Stimulated activated naive B cell treated with anti-CD40 and anti-IgM and Interleukin-4, amounts not matched to agents 10 μg/mL and 1 μg/mL and 100 μg/mL, for 72 hours (primary cell): Measurements from ENCODE around the gene CHORDC1.
A peak's percentile ranks its signal among the peaks of the same experiment; 100 is the strongest.
"Not testable (repeated sequence)": the region's sequence is repeated elsewhere in the genome, so short reads cannot be mapped to it uniquely, and the experiment has no call there.

Experiments
- ATAC-seq, 2 donors: fragments of 150-1000 bp; cut with Tn5 transposase; replicated peaks; 2 replicates each; pipeline ENCODE4 v1.10.0; 2021; ENCODE audit warnings: moderate library complexity in 1 of 2
- DNase-seq: peaks from one replicate; pipeline ENCODE4 v3.0.0; 2021
- H3K27ac Mint-ChIP-seq: one replicate; pipeline ENCODE4 v1.8.0; 2022; ENCODE audit warnings: mild to moderate bottlenecking, mixed read lengths
- H3K27me3 Mint-ChIP-seq, 2 donors: one replicate each; pipeline ENCODE4 v1.8.0; 2022; ENCODE audit warnings: mixed read lengths in 2 of 2
- H3K36me3 Mint-ChIP-seq, 2 donors: one replicate each; pipeline ENCODE4 v1.8.0; 2022; ENCODE audit warnings: mixed read lengths in 2 of 2, mild to moderate bottlenecking in 1 of 2
- H3K4me1 Mint-ChIP-seq, 2 donors: one replicate each; pipeline ENCODE4 v1.8.0; 2022; ENCODE audit warnings: mixed read lengths in 2 of 2, mild to moderate bottlenecking in 1 of 2
- H3K4me3 Mint-ChIP-seq, 2 donors: one replicate each; pipeline ENCODE4 v1.8.0; 2022; ENCODE audit warnings: mild to moderate bottlenecking in 2 of 2, mixed read lengths in 2 of 2, moderate library complexity in 1 of 2
- H3K9me3 Mint-ChIP-seq, 2 donors: one replicate each; pipeline ENCODE4 v1.8.0; 2022; ENCODE audit warnings: mixed read lengths in 2 of 2, mild to moderate bottlenecking in 1 of 2

Gene CHORDC1

DNA sequence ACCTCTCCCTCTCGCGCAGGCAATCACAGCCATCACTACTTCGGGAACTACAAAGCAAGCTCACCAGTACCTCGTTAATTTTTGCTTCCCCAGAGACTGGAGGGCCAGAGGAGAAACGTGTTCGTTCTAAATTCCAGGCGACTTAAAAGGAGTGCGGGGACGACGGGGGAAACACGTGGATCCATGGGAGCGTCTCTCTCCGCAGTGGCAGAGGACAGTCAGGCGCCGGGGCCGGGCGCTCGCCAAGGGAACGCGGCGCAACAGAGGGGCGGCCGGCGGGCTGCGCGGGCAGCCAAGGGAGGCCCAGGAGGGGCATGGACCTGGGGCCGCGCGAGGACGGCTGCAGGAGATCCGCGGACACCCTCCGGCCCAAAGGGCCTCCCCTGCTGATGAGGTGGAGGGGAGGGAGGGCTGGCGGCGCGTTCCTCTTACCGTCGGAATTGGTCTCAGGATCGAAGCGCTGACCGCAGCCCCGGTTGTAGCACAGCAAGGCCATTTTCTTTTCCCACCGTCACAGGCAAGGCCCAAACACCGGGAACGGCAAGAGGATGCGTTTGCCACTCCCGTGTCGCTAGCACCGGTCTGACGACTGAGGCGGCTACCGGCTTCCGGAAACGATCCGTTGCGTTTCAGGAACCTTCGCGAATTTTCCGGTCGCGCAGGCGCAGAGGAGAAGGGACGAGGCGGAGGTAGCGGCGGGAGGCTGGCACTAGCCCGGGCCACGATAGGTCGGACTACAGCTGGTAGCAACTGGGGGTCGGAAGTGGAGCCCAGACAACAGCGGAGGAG is at the start of gene CHORDC1:
CHORDC1 (minus strand) TSS at position 591 of the 789 bp plus-strand sequence; CDS start at position 496, 95 bp downstream.
- Mint-ChIP-seq H3K4me3 (peak within 1 kb of the TSS; percentile 93 to 98), H3K4me1 (peaks cover 17 to 45% of the 10 kb centered on the region in 2 donors), H3K9me3 (no peaks in the 10 kb centered on the region), H3K27ac (peak within 1 kb of the TSS; percentile 97), H3K27me3 (no peaks in the 10 kb centered on the region), H3K36me3 (peaks cover 16 to 22% of the 10 kb centered on the region in 2 donors)
- peak; percentile 90 for DNase-seq
- peak; percentile 94 to 96 for ATAC-seq

GRCh38 chr11:90257158-90257525 is 34.3 kb upstream of the CHORDC1 start:
- no peaks in the 10 kb centered on the region for H3K36me3 Mint-ChIP-seq
- no peak overlapping the region for H3K27ac Mint-ChIP-seq
- no peaks in the 10 kb centered on the region for H3K4me1 Mint-ChIP-seq

GRCh38 chr11:90256404-90257157 is 33.7 kb upstream of the CHORDC1 start:
- ATAC-seq, result peak in 1 of 2 donors; percentile 12
- H3K27ac Mint-ChIP-seq, result no peak overlapping the region
- H3K36me3 Mint-ChIP-seq, result no peaks in the 10 kb centered on the region
- H3K27me3 Mint-ChIP-seq, result peaks cover 18 to 19% of the 10 kb centered on the region in 2 donors
- no peak for DNase-seq
- H3K4me1 Mint-ChIP-seq, result no peaks in the 10 kb centered on the region
- H3K4me3 Mint-ChIP-seq, result no peak overlapping the region
- no peaks in the 10 kb centered on the region for H3K9me3 Mint-ChIP-seq

More at GRCh38 chr11:90257158-90257525, 34.3 kb upstream of the CHORDC1 start:
- H3K9me3 Mint-ChIP-seq, result no peaks in the 10 kb centered on the region
- peaks cover 18 to 19% of the 10 kb centered on the region in 2 donors for H3K27me3 Mint-ChIP-seq
- H3K4me3 Mint-ChIP-seq, result no peak overlapping the region
- ATAC-seq (peak in 1 of 2 donors; percentile 16), DNase-seq (no peak)

DNA sequence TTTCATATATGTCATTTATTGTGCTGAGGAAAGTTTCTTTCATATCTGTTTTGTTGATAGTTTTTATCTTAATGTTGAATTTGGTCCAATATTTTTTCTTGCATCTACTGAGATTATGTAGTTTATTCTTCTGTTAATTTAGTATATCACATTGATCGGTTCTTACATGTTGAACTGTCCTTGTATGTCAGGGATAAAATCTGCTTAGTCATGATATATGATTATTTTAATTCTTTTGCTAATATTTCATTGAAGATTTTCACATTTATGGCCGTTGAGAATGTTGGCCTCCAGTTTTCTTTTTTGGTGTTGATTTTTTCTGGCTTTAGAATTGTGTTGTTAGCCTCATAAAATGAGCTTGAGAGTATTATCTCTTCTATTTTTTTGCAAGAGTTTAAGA is 31.2 kb upstream of the CHORDC1 start:
- Mint-ChIP-seq H3K4me1 (peaks cover 2 to 6% of the 10 kb centered on the region in 2 donors), H3K9me3 (no peaks in the 10 kb centered on the region), H3K36me3 (no peaks in the 10 kb centered on the region), H3K27ac (no peak overlapping the region), H3K27me3 (peaks cover 16 to 19% of the 10 kb centered on the region in 2 donors), H3K4me3 (no peak overlapping the region)
- DNase-seq (no peak), ATAC-seq (no peak)

- no peaks in the 10 kb centered on the region for H3K36me3 Mint-ChIP-seq
- no peaks in the 10 kb centered on the region for H3K9me3 Mint-ChIP-seq
- H3K27ac Mint-ChIP-seq, result no peak overlapping the region
Measured at GRCh38 chr11:90252053-90252452, 29.2 kb upstream of the CHORDC1 start.

DNA sequence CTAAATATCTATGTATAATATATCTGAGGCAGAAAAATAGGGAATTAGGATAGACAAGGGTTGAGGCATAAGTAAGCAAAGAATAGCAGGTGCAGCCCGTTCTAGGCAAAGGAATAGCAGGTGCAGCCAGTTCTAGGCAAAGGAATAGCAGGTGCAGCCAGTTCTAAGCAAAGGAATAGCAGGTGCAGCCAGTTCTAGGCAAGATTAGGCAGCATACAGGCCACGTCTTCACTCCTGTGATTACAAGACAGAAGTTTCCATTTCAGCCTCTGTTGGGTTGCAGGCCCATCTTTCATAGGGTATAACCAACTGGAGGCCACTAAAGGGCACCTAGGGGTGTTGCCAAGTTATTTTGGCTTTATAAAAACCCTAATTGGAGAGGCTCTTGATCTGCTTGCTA is 28.8 kb upstream of the CHORDC1 start:
- Mint-ChIP-seq H3K27ac (no peak overlapping the region), H3K27me3 (peaks cover 10 to 15% of the 10 kb centered on the region in 2 donors), H3K9me3 (no peaks in the 10 kb centered on the region), H3K36me3 (no peaks in the 10 kb centered on the region), H3K4me1 (peaks cover 2 to 6% of the 10 kb centered on the region in 2 donors), H3K4me3 (peak overlapping the region in 1 of 2 donors; percentile 25)
- no peak for DNase-seq
- ATAC-seq, result no peak

More at GRCh38 chr11:90252053-90252452, 29.2 kb upstream of the CHORDC1 start:
- Mint-ChIP-seq H3K4me3 (no peak overlapping the region), H3K4me1 (peaks cover 2 to 6% of the 10 kb centered on the region in 2 donors), H3K27me3 (peaks cover 14 to 19% of the 10 kb centered on the region in 2 donors)
- DNase-seq, result no peak
- no peak for ATAC-seq

DNA sequence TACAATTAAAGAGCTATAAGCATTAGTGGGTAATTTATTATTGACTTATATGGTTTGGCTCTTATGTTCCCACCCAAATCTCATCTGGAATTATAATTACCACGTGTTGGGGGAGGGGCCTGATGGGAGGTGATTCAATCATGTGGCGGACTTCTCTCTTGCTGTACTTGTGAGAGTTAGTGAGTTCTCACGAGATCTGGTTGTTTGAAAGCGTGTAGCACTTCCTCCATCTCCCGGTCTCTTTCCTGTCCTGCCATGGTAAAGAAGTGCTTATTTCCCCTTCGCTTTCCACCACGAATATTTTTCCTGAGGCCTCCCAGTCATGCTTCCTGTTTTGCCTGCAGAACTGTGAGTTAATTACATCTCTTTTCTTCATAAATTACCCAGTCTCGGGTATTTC is 28.1 kb upstream of the CHORDC1 start:
- no peaks in the 10 kb centered on the region for H3K36me3 Mint-ChIP-seq
- H3K9me3 Mint-ChIP-seq, result no peaks in the 10 kb centered on the region
- no peak for DNase-seq
- peak overlapping the region; percentile 72 to 75 for H3K4me3 Mint-ChIP-seq
- H3K27ac Mint-ChIP-seq, result peak overlapping the region; percentile 69
- peaks cover 2 to 6% of the 10 kb centered on the region in 2 donors for H3K4me1 Mint-ChIP-seq
- H3K27me3 Mint-ChIP-seq, result peaks cover 8 to 12% of the 10 kb centered on the region in 2 donors
- peak; percentile 58 to 60 for ATAC-seq

GRCh38 chr11:90246468-90246867 is 23.6 kb upstream of the CHORDC1 start:
- no peaks in the 10 kb centered on the region for H3K9me3 Mint-ChIP-seq
- ATAC-seq, result no peak
- no peaks in the 10 kb centered on the region for H3K36me3 Mint-ChIP-seq
- H3K4me1 Mint-ChIP-seq, result peaks cover 2 to 6% of the 10 kb centered on the region in 2 donors
- no peak for DNase-seq
- H3K27me3 Mint-ChIP-seq, result peaks cover 10 to 12% of the 10 kb centered on the region in 2 donors
- H3K4me3 Mint-ChIP-seq, result no peak overlapping the region
- no peak overlapping the region for H3K27ac Mint-ChIP-seq

DNA sequence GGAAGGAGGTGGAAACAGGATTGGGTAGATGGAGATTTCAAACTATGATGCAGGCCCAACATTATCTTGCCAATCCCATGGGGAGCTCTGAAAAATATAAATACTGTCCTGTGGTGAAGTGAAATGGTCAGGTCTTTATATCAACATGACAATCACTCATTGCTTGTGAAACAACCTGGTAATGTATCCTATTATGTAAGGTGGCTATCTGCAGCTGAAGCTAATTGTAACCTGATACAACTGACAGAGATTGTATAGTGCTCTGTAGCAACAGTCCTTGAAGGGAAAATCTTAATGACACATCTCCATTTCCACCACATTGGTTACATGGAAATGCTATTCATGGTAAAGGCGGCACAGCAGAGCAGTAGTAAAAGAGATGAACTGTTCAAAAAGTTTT is 20.7 kb upstream of the CHORDC1 start:
- no peaks in the 10 kb centered on the region for H3K4me1 Mint-ChIP-seq
- H3K9me3 Mint-ChIP-seq, result peaks cover 0 to 1% of the 10 kb centered on the region in 2 donors
- no peak overlapping the region for H3K4me3 Mint-ChIP-seq
- no peak for DNase-seq
- peaks cover 13 to 18% of the 10 kb centered on the region in 2 donors for H3K27me3 Mint-ChIP-seq
- no peak overlapping the region for H3K27ac Mint-ChIP-seq
- no peak for ATAC-seq
- H3K36me3 Mint-ChIP-seq, result no peaks in the 10 kb centered on the region

DNA sequence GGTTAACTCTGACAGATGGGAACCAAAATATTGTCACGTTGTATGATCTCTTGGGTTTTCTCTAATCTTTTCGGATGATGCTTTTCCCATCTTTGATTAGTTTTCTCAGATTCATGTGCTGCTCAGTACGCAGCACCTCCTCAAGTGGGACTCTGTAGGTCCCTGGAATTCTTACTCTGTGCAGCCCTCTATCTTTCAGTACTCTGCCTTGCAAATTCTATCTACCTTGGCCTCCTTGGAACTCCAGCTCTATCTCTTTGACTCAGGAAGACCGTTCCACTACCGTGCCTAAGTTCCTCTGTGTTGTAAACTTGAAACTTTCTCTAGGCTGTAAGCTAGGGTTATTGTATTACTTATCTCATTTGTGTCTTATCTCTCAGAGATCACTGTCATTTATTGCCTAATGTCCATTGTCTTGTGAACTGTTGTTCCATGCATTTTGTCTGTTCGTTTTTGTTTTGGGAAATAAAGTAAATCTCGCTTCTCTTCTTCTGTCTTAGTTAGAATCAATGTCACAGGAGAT is 20.1 kb upstream of the CHORDC1 start:
- H3K27me3 Mint-ChIP-seq, result peaks cover 13 to 18% of the 10 kb centered on the region in 2 donors

GRCh38 chr11:90241414-90241813 is 18.6 kb upstream of the CHORDC1 start:
- H3K27ac Mint-ChIP-seq, result peak overlapping the region; percentile 47
- no peaks in the 10 kb centered on the region for H3K4me1 Mint-ChIP-seq
- peaks cover 0 to 1% of the 10 kb centered on the region in 2 donors for H3K9me3 Mint-ChIP-seq
- H3K4me3 Mint-ChIP-seq, result no peak overlapping the region
- H3K27me3 Mint-ChIP-seq, result peaks cover 22 to 24% of the 10 kb centered on the region in 2 donors
- no peaks in the 10 kb centered on the region for H3K36me3 Mint-ChIP-seq
- ATAC-seq (no peak), DNase-seq (no peak)

More for the DNA sequence above, 20.1 kb upstream of the CHORDC1 start:
- H3K4me3 Mint-ChIP-seq, result no peak overlapping the region
- H3K9me3 Mint-ChIP-seq, result peaks cover 0 to 1% of the 10 kb centered on the region in 2 donors
- ATAC-seq, result no peak
- no peaks in the 10 kb centered on the region for H3K36me3 Mint-ChIP-seq
- H3K27ac Mint-ChIP-seq, result no peak overlapping the region
- DNase-seq, result no peak
- H3K4me1 Mint-ChIP-seq, result no peaks in the 10 kb centered on the region

DNA sequence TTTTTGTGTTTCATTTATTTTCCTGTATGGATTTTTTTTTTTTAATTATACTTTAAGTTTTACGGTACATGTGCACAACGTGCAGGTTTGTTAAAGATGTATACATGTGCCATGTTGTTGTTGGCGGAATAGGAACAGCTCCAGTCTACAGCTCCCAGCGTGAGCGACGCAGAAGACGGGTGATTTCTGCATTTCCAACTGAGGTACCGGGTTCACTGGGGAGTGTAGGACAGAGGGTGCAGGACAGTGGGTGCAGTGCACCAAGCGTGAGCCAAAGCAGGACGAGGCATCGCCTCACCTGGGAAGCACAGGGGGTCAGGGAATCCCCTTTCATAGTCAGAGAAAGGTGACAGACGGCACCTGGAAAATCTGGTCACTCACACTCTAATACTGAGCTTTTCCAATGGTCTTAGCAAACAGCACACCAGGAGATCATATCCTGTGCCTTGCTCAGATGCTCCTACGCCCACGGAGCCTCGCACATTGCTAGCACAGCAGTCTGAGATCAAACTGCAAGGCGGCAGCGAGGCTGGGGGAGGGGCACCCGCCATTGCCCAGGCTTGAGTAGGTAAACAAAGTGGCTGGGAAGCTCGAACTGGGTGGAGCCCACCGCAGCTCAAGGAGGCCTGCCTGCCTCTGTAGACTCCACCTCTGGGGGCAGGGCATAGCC is 17.3 kb upstream of the CHORDC1 start:
- peaks cover 23 to 27% of the 10 kb centered on the region in 2 donors for H3K27me3 Mint-ChIP-seq
- ATAC-seq, H3K36me3 Mint-ChIP-seq, DNase-seq, H3K27ac Mint-ChIP-seq, H3K4me3 Mint-ChIP-seq, H3K4me1 Mint-ChIP-seq, H3K9me3 Mint-ChIP-seq: not testable (repeated sequence)

DNA sequence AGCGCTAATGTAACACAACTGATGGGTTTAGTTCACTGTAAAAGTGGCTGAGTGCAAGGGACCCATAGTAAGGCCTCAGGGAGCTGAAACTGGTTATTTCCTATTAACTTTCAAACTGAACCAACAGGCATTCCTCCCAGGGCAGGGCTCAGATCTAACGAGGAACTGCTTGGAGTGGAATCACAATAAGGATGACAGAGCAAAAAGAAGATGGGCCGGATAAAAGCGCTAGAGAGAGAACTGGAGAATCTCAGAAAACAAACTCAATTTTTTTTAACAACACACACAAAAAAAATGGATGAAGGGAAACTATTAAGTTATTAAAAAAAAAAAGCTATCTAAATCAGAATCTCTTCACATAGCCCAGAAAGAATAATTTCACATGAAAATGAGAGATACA is 14.2 kb upstream of the CHORDC1 start:
- no peaks in the 10 kb centered on the region for H3K36me3 Mint-ChIP-seq
- H3K4me3 Mint-ChIP-seq, result no peak overlapping the region
- no peak for ATAC-seq
- H3K27ac Mint-ChIP-seq, result no peak overlapping the region
- peaks cover 0 to 1% of the 10 kb centered on the region in 2 donors for H3K9me3 Mint-ChIP-seq
- peaks cover 12 to 23% of the 10 kb centered on the region in 2 donors for H3K27me3 Mint-ChIP-seq
- no peak for DNase-seq
- no peaks in the 10 kb centered on the region for H3K4me1 Mint-ChIP-seq

GRCh38 chr11:90235526-90235925 is 12.7 kb upstream of the CHORDC1 start:
- ATAC-seq (no peak), DNase-seq (no peak)
- Mint-ChIP-seq H3K27ac (no peak overlapping the region), H3K27me3 (peaks cover 12 to 23% of the 10 kb centered on the region in 2 donors), H3K4me1 (no peaks in the 10 kb centered on the region), H3K36me3 (no peaks in the 10 kb centered on the region), H3K4me3 (no peak overlapping the region), H3K9me3 (peaks cover 0 to 1% of the 10 kb centered on the region in 2 donors)
